ENCODE results near the gene TCEA2.

Gene TCEA2

GRCh38 chr20:64049060-64049877 is 13.7 kb upstream of the TCEA2 start, which contains the start of gene SOX18:
Gene SOX18 (minus strand): TSS chr20:64049639. CDS start chr20:64049516, 123 bp downstream.
- DNase-seq (ENCODE audit: low read depth in 2 of 2) = no peak

GRCh38 chr20:64049878-64050260 is 13.1 kb upstream of the TCEA2 start:
- no peak for DNase-seq (ENCODE audit: low read depth in 2 of 2)

GRCh38 chr20:64050261-64051032 is 12.6 kb upstream of the TCEA2 start:
- DNase-seq (ENCODE audit: low read depth in 2 of 2) = no peak

- DNase-seq (ENCODE audit: low read depth in 2 of 2) = no peak
Observed at GRCh38 chr20:64051033-64051452, 12.0 kb upstream of the TCEA2 start.

- no peak for DNase-seq (ENCODE audit: low read depth in 2 of 2)
Observed at GRCh38 chr20:64051561-64052325, 11.3 kb upstream of the TCEA2 start.

- no peak for DNase-seq (ENCODE audit: low read depth in 2 of 2)
Observed at GRCh38 chr20:64052326-64052722, 10.7 kb upstream of the TCEA2 start.

GRCh38 chr20:64052987-64053840 is 9.8 kb upstream of the TCEA2 start:
- DNase-seq (ENCODE audit: low read depth in 2 of 2) = no peak

GRCh38 chr20:64053841-64054661 is 8.9 kb upstream of the TCEA2 start:
- DNase-seq (ENCODE audit: low read depth in 2 of 2) = no peak

- no peak for DNase-seq (ENCODE audit: low read depth in 2 of 2)
Observed at GRCh38 chr20:64055396-64055892, 7.6 kb upstream of the TCEA2 start.

- no peak for DNase-seq (ENCODE audit: low read depth in 2 of 2)
Observed at GRCh38 chr20:64055893-64056638, 6.9 kb upstream of the TCEA2 start.

- DNase-seq (ENCODE audit: low read depth in 2 of 2) = no peak
Observed at GRCh38 chr20:64056639-64056888, 6.4 kb upstream of the TCEA2 start.

GRCh38 chr20:64056889-64057627 is 5.9 kb upstream of the TCEA2 start:
- no peak for DNase-seq (ENCODE audit: low read depth in 2 of 2)

GRCh38 chr20:64057628-64058498 is 5.1 kb upstream of the TCEA2 start:
- DNase-seq (ENCODE audit: low read depth in 2 of 2) = peak; percentile 80 to 82

- no peak for DNase-seq (ENCODE audit: low read depth in 2 of 2)
Observed at GRCh38 chr20:64058536-64058935, 4.5 kb upstream of the TCEA2 start.

GRCh38 chr20:64062276-64062595 is 762 bp upstream of the TCEA2 start:
- no peak for DNase-seq (ENCODE audit: low read depth in 2 of 2)

- DNase-seq (ENCODE audit: low read depth in 2 of 2) = no peak
Observed at GRCh38 chr20:64063389-64064144, 569 bp downstream of the TCEA2 start.

- no peak for DNase-seq (ENCODE audit: low read depth in 2 of 2)
Observed at GRCh38 chr20:64064145-64064698, 1.2 kb downstream of the TCEA2 start.

Data from stimulated activated CD4-positive, alpha-beta T cell treated with anti-CD3 and anti-CD28 coated beads, Interleukin-1b, Interleukin-23, amount 100 ng/mL, for 4 hours (primary cell).